Thyroid gland (tissue), 4 donors: ENCODE data around the gene ADGRG1. TPM values are rescaled to one million over a fixed set of nuclear protein-coding genes. Genes with fewer than 3 reads are reported as not detected.

Source experiments
- DNase-seq, 2 donors: peaks; one replicate each; pipeline ENCODE4 v3.0.0-alpha.2; 2019
- H3K27ac ChIP-seq, 3 donors: fragments of 200-600 bp; sonication (generic); 1 replicate in 2 of 3; 2 replicates in 1 of 3; pipeline ENCODE4 v1.5.1; 2016 to 2019; ENCODE audit warnings: mild to moderate bottlenecking in 1 of 3, moderate library complexity in 1 of 3
- H3K27me3 ChIP-seq: fragments of 200-600 bp; sonication (generic); one replicate; pipeline ENCODE4 v1.5.1; 2019
- H3K36me3 ChIP-seq, 2 donors: fragments of 200-600 bp; sonication (generic); one replicate each; pipeline ENCODE4 v1.5.1; 2016 to 2019
- H3K4me1 ChIP-seq, 2 donors: fragments of 200-600 bp; sonication (generic); one replicate each; pipeline ENCODE4 v1.5.1; 2017 to 2019
- H3K4me3 ChIP-seq, 3 donors: fragments of 200-600 bp; sonication (generic); replicated peaks in 1 of 3; 1 replicate in 2 of 3; 2 replicates in 1 of 3; pipeline ENCODE4 v1.5.1; 2016; ENCODE audit warnings: mild to moderate bottlenecking in 1 of 3
- H3K9me3 ChIP-seq: fragments of 200-600 bp; sonication (generic); one replicate; pipeline ENCODE4 v1.5.1; 2017
- CTCF ChIP-seq, 6 experiments: fragments of 200-600 bp in 3 of 6; fragments of 450-650 bp in 3 of 6; sonication (generic) in 3 of 6; IDR thresholded peaks; one replicate each; pipeline ENCODE4 v1.5.1; 2016 to 2019; ENCODE audit warnings: antibody characterized with exemption in 6 of 6, mild to moderate bottlenecking in 2 of 6, inconsistent platforms in 1 of 6, moderate library complexity in 1 of 6
- POLR2A ChIP-seq, 2 donors: fragments of 450-650 bp; IDR thresholded peaks; one replicate each; pipeline ENCODE4 v1.6.1; 2017; ENCODE audit warnings: antibody characterized with exemption in 2 of 2, mild to moderate bottlenecking in 2 of 2, moderate library complexity in 1 of 2
- WGBS, 2 donors: methylation state at CpG; one replicate each; pipeline ENCODE4 v1.1.5; 2017; 5-methylcytosine and 5-hydroxymethylcytosine counted together
- intact Hi-C: fragments of 100-400 bp; cut with DNase I; formaldehyde crosslinking; loops from one replicate; pipeline ENCODE4 v1.15.1; 2023
- total RNA-seq, 4 donors: library from RNA; depleted of rRNA; stranded (reverse); fragments of >200 nt; gene quantifications; one replicate each; pipeline ENCODE4 v1.2.3, GENCODE V29; 2016

The ADGRG1 gene
- total RNA-seq, 4 donors from 2014 or later, result 120 to 295 (median 239) TPM

GRCh38 chr16:57694231-57694724 lies 65.8 kb downstream of the ADGRG1 start:
- intact Hi-C loops, result no loop called here
- no peaks in the 10 kb centered on the region for H3K4me1 ChIP-seq
- no peaks in the 10 kb centered on the region for H3K36me3 ChIP-seq
- no peak for DNase-seq
- no peaks in the 10 kb centered on the region for H3K9me3 ChIP-seq
- 65 to 66% methylated on average over 10 of the region's 10 CpGs for WGBS, 2 donors
- no peak overlapping the region for H3K4me3 ChIP-seq
- no peak for TF ChIP-seq CTCF (IDR thresholded peaks at IDR 0.05)
- no peak for TF ChIP-seq POLR2A (IDR thresholded peaks at IDR 0.05)
- H3K27me3 ChIP-seq, result no peaks in the 10 kb centered on the region
- no peak overlapping the region for H3K27ac ChIP-seq

- H3K27me3 ChIP-seq, result no peaks in the 10 kb centered on the region
- TF ChIP-seq CTCF (IDR thresholded peaks at IDR 0.05), result no peak
- H3K36me3 ChIP-seq, result no peaks in the 10 kb centered on the region
- no peak within 1 kb of the TSS for H3K4me3 ChIP-seq
- 40 to 45% methylated on average over 8 of the region's 8 CpGs for WGBS, 2 donors
- no peak within 1 kb of the TSS for H3K27ac ChIP-seq
- intact Hi-C loops, result no loop called here
- no peaks in the 10 kb centered on the region for H3K4me1 ChIP-seq
- no peaks in the 10 kb centered on the region for H3K9me3 ChIP-seq
- DNase-seq, result peak; percentile 31 to 34
Observed at GRCh38 chr16:57694725-57695679, 66.6 kb downstream of the ADGRG1 start, which contains the start of gene DRC7. TSS of gene DRC7 (plus strand) at chr16:57694806. CDS start at chr16:57697950, 3,144 bp downstream.

DNA sequence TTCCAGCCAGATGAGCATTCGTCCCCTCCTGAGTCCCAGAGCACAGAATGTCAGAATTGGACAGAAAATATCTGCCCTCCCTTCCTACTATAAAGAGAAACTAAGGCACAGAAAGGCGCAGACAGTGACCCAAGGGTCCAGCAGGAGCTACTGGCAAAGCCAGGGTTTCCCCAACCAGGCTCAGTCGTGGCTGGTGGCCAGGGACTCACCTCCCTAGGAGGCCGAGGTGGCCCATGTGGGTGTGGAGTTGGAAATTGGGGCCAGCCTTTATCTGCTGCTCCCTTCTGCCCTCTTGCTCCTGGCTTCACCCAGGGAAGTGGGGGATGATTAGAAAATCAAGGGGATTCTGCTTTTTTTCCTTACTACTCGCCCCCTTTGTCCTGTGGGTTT lies 67.2 kb downstream of the ADGRG1 start:
- no peaks in the 10 kb centered on the region for H3K27me3 ChIP-seq
- WGBS, 2 donors, result 80 to 94% methylated on average over 3 to 5 of the region's 5 CpGs
- H3K27ac ChIP-seq, result no peak overlapping the region
- H3K36me3 ChIP-seq, result no peaks in the 10 kb centered on the region
- H3K4me1 ChIP-seq, result no peaks in the 10 kb centered on the region
- TF ChIP-seq CTCF (IDR thresholded peaks at IDR 0.05) (no peak), POLR2A (IDR thresholded peaks at IDR 0.05) (no peak)
- intact Hi-C loops, result no loop called here
- no peak for DNase-seq
- H3K9me3 ChIP-seq, result no peaks in the 10 kb centered on the region
- H3K4me3 ChIP-seq, result no peak overlapping the region

DNA sequence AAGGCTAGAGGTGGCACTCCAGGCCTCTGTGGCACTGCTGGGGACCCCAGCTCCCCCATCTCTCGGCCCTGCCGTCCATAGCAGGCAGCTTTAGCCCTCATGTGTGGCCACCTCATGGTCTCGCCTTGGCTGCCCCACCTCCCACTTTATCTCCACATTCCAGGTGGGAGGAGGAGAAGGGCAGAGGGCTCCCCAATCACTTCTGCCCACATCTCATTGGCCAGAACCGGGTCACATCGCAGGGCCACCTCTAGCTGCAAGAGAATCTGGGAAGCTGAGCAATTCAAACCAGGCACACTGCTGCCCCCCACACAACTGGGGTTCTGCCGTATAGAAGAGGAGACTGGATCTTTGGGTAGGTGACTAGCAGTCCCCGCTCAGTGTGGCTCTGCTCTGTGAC lies 67.8 kb downstream of the ADGRG1 start:
- Histone ChIP-seq H3K9me3 (no peaks in the 10 kb centered on the region), H3K4me1 (peaks cover 0 to 3% of the 10 kb centered on the region in 2 donors), H3K27ac (no peak overlapping the region), H3K4me3 (no peak overlapping the region), H3K36me3 (no peaks in the 10 kb centered on the region), H3K27me3 (no peaks in the 10 kb centered on the region)
- no peak for DNase-seq
- intact Hi-C loops, result no loop called here
- TF ChIP-seq CTCF (IDR thresholded peaks at IDR 0.05), result no peak
- no peak for TF ChIP-seq POLR2A (IDR thresholded peaks at IDR 0.05)
- 93 to 98% methylated on average over 3 to 7 of the region's 7 CpGs for WGBS, 2 donors
